ENCODE results near the gene TFCP2.

DNA sequence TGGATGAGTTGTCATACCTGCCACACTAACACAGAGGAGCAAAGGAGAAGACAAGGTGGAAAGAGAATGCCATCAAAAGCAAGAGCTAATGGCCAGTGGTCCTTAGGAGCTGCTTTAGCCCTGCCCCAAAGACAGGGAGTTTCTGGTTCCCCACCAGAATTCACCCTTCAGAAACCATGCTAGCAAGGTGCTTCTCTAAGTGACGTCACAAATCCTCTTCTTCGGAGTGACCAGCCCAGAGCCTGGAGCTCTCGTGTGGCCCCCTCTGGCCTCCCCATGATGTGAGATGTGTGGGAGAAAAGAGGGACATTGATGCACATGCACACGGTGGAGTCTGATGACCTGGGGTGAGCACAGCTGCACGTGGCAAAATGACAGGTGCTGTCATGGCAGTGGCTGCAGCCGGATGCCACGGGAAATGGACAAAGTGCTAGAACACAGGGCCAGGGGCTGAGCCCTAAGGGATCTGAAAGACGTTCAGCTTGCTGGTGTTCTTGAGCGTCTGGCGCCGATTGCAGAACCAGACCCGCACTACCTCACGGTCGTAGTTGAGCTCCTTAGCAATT lies 16.9 kb upstream of the TFCP2 start:
- TF ChIP-seq, protein P1, sequence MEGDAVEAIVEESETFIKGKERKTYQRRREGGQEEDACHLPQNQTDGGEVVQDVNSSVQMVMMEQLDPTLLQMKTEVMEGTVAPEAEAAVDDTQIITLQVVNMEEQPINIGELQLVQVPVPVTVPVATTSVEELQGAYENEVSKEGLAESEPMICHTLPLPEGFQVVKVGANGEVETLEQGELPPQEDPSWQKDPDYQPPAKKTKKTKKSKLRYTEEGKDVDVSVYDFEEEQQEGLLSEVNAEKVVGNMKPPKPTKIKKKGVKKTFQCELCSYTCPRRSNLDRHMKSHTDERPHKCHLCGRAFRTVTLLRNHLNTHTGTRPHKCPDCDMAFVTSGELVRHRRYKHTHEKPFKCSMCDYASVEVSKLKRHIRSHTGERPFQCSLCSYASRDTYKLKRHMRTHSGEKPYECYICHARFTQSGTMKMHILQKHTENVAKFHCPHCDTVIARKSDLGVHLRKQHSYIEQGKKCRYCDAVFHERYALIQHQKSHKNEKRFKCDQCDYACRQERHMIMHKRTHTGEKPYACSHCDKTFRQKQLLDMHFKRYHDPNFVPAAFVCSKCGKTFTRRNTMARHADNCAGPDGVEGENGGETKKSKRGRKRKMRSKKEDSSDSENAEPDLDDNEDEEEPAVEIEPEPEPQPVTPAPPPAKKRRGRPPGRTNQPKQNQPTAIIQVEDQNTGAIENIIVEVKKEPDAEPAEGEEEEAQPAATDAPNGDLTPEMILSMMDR (IDR thresholded peaks at IDR 0.05; ENCODE audit: low read length) = no peak
- TF ChIP-seq EZH2phosphoT487 (IDR thresholded peaks at IDR 0.05; ENCODE audit: low read length) (no peak), EZH2 (optimal IDR thresholded peaks at IDR 0.05; ENCODE audit: low read depth, low read length) (no peak)

All from MM.1S (cell line).